BJ (cell line): ENCODE measurements around the gene GRM7. TPM values are rescaled to one million over a fixed set of nuclear protein-coding genes. Genes with fewer than 3 reads are reported as not detected.
"Not testable (repeated sequence)": the region's sequence is repeated elsewhere in the genome, so short reads cannot be mapped to it uniquely, and the experiment has no call there.

Experiments used
- CTCF ChIA-PET: fragments of 350-600 bp; formaldehyde crosslinking; extraction: SDS; loops from one replicate; lab custom pipeline; 2021; ENCODE audit warnings: antibody characterized with exemption, inconsistent platforms; lab: Yijun Ruan, JAX
- POLR2A ChIA-PET: fragments of 300-600 bp; sonication (Branson Sonifier 250); formaldehyde crosslinking; extraction: SDS; loops from one replicate; lab custom pipeline; 2021; ENCODE audit warnings: antibody characterized with exemption; lab: Charles Lee
- DNase-seq: peaks from one replicate; pipeline ENCODE4 v3.0.0-alpha.2; 2011; ENCODE audit warnings: low read depth
- H3K27me3 ChIP-seq: 2 replicates; pipeline ENCODE4 v1.6.0; 2011; ENCODE audit warnings: low read length; ENCODE audit not compliant: control insufficient read depth, insufficient read depth
- H3K36me3 ChIP-seq: 2 replicates; pipeline ENCODE4 v1.5.1; 2011; ENCODE audit warnings: low read length; ENCODE audit not compliant: control insufficient read depth, insufficient read depth
- H3K4me3 ChIP-seq: 2 replicates; pipeline ENCODE4 v1.5.1; 2011; ENCODE audit warnings: low read depth, mild to moderate bottlenecking, control low read depth, low read length
- polyA plus RNA-seq: library from polyadenylated mRNA; depleted of rRNA; stranded (reverse); fragments of >200 nt; gene quantifications from 2 replicates; pipeline ENCODE4 v1.2.3, GENCODE V29; 2011
- TF ChIP-seq, protein P1 (sequence below): IDR thresholded peaks from 2 replicates; pipeline ENCODE4 v1.5.1; 2011; ENCODE audit warnings: low read depth, mild to moderate bottlenecking, control low read depth, inconsistent platforms, low read length, moderate library complexity; ENCODE audit not compliant: insufficient read depth

GRM7 gene
- polyA plus RNA-seq, 1 experiment, result not detected

DNA sequence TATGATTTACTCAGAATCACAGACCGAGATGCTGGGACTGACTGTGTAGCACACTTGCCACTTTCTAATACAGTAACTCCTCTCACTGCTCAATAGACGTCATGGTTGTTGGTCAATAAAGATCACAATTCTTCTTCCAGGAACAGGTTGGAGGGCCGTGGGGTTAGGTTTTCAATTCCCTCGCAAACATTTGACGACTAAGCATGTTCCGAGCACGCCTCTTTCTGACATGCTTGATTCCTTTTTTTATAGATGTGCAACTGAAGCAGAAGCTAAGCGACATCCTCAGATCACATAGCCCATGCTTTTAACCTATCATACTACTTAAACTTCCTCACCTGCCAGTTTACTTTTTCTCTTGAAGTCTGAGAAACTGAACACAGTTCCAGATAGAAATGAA is 61.0 kb downstream of the GRM7 start:
- Histone ChIP-seq H3K36me3 (no peaks in the 10 kb centered on the region), H3K4me3 (no peak overlapping the region), H3K27me3 (no peaks in the 10 kb centered on the region)
- TF ChIP-seq, protein P1, sequence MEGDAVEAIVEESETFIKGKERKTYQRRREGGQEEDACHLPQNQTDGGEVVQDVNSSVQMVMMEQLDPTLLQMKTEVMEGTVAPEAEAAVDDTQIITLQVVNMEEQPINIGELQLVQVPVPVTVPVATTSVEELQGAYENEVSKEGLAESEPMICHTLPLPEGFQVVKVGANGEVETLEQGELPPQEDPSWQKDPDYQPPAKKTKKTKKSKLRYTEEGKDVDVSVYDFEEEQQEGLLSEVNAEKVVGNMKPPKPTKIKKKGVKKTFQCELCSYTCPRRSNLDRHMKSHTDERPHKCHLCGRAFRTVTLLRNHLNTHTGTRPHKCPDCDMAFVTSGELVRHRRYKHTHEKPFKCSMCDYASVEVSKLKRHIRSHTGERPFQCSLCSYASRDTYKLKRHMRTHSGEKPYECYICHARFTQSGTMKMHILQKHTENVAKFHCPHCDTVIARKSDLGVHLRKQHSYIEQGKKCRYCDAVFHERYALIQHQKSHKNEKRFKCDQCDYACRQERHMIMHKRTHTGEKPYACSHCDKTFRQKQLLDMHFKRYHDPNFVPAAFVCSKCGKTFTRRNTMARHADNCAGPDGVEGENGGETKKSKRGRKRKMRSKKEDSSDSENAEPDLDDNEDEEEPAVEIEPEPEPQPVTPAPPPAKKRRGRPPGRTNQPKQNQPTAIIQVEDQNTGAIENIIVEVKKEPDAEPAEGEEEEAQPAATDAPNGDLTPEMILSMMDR, result no peak
- POLR2A ChIA-PET, result no interaction called here
- CTCF ChIA-PET, result interaction anchor here (0.6 kb wide), 1 partner anchor 289 kb away, joined by 3 read pairs; no protein-coding TSS in a partner anchor
- DNase-seq, result no peak

DNA sequence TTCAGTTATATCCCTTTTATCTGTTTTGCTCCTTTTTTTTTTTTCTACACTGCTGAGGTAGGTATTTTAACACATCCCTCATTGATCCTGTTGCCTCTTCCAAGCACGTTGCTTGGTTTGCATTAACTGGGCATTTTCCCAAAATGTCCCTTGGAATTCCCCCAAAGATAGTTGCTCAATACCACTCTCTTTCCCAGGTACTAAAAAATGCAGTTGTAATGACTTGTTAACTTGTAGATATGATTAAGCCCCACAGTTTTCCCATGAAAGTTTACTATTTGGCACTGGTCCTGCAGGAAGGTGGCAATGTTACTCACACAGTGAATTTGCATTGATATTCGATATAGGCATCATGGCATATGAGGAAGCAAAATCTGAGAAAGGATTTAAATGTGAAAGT is 67.1 kb downstream of the GRM7 start:
- Histone ChIP-seq H3K27me3 (no peaks in the 10 kb centered on the region), H3K4me3 (no peak overlapping the region), H3K36me3 (no peaks in the 10 kb centered on the region)
- TF ChIP-seq, protein P1, result no peak
- ChIA-PET POLR2A (no interaction called here), CTCF (no interaction called here)
- DNase-seq, result no peak

DNA sequence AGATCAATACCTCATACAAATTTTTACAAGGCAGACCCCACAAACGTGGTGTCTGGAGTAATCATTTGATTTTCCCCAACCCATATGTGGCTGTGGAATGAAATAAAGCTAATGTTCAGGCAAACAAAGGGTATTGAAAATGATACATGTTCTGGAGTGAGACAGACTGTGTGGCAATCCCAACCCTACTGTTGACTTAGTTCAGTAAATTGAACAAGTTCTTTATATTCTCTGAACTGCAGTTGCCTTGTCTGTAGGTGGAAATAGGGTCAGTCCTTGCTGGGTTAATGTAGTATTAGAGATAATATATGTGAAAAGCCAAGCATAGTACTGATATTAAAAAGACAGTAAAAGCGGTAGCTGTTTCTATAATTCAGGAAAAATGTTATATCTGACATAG is 69.0 kb downstream of the GRM7 start:
- CTCF ChIA-PET, result no interaction called here
- no peak for DNase-seq
- Histone ChIP-seq H3K4me3 (no peak overlapping the region), H3K36me3 (no peaks in the 10 kb centered on the region), H3K27me3 (no peaks in the 10 kb centered on the region)
- POLR2A ChIA-PET, result no interaction called here
- TF ChIP-seq, protein P1, result no peak

DNA sequence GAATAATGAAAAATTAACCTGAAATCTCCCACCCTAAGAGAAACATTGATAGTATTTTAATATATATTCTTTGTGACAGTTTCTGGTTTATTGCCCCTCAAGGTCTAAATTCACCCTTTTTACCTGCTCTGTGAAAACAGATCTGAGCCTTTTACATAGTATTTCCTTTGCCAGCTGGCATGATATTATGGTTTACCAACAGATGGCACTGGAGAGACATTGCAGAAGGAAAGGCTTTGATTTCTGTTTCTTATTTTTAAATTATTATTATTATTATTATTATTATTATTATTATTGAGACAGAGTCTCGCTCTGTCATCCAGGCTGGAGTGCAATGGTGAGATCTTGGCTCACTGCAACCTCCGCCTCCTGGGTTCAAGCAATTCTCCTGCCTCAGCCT is 74.5 kb downstream of the GRM7 start:
- H3K36me3 ChIP-seq, POLR2A ChIA-PET, CTCF ChIA-PET, DNase-seq, H3K4me3 ChIP-seq, H3K27me3 ChIP-seq: not testable (repeated sequence)

DNA sequence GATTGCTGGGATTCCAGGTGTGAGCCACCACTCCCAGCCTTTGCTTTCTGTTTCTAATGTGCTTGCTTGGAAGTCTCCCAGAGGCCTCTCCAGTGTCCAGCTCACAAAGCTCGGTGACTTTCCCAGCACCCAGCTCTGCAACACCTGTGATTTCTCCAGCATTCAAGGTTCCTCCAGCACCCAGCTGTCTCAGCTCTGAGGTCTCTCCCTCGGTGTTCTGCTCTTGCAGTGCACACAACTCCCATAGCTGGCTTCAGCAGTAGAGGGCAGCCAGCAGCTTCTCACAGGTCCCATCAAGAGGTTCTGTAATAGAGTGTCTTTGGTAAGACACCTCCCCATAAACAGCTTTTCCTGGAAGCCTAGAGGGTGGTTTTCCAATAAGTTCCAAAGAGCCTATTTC is 75.1 kb downstream of the GRM7 start:
- ChIA-PET CTCF (no interaction called here), POLR2A (no interaction called here)
- H3K36me3 ChIP-seq, result no peaks in the 10 kb centered on the region
- DNase-seq, result no peak
- H3K27me3 ChIP-seq, result no peaks in the 10 kb centered on the region
- H3K4me3 ChIP-seq, result no peak overlapping the region
- TF ChIP-seq, protein P1, result no peak

DNA sequence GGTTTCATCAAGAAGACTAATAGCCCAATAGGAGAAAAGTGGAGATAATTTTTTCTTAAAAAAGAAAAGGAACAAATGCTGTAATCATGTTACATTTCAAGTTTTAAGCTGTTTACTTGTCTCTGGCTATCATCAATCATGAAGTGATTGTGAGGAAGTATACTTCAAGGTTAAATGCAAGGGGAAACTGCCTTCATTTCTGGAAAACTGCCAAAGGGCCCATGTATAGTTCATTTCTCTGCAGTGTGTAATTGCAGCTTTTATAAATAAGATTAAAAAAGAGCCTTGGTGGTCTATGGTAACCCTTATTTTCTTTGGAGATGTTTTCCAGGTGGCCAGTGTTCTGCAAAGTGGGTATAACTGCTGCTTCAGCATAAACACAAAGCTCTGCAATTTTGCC is 101.9 kb downstream of the GRM7 start:
- POLR2A ChIA-PET, result no interaction called here
- TF ChIP-seq, protein P1, result no peak
- no peaks in the 10 kb centered on the region for H3K27me3 ChIP-seq
- DNase-seq, result no peak
- H3K36me3 ChIP-seq, result no peaks in the 10 kb centered on the region
- no peak overlapping the region for H3K4me3 ChIP-seq
- CTCF ChIA-PET, result no interaction called here
